HG03108 (cell line): ENCODE results near the gene GNG13.

Source experiments
- ATAC-seq: cut with Tn5 transposase; IDR thresholded peaks from one replicate; pipeline ENCODE4 v1.9.1; 2021; ENCODE audit warnings: moderate library complexity; ENCODE audit not compliant: unreplicated experiment

Gene GNG13

DNA sequence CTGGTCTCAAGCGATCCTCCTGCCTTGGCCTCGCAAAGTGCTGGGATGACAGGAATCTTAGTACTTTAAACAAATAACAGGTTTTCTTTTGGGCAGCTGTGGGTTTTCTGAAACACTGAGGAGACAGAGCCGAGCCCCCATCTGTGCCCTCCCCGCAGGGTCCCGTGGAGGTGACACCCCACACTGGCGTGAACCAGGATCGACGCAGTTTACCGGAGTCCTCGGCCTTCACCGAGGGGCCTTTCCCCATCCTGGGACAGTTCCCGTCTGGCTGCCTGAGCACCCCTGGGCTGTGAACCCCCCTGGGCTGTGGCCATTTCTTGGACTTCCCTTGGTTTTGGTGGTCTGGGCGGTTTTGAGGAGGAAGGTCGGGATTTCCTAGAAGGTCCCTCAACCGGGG, 15.3 kb upstream of the GNG13 start:
- no peak for ATAC-seq

- no peak for ATAC-seq
Measured at GRCh38 chr16:814974-815373, 14.4 kb upstream of the GNG13 start.

DNA sequence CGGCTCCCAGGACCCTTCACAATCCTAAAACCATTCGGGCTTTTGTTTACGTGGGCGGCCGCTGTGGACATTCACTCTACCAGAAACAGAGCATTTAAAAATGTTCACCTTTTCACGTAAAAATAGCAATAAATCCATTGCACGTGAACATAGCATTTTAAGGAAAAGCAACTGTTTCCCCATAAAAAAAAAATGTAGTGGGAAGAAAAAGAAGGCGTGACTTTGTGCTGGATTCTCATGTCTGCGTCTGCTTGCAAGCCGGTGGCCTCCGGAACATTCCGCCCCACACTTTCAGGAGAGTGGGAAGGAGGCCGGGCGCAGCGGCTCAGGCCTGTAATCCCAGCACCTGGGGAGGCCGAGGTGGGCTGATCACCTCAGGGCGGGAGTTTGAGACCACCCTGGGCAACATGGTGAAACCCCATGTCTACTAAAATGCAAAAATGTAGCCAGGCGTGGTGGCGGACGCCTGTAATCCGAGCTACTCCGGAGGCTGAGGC, 13.4 kb upstream of the GNG13 start:
- ATAC-seq: no peak

DNA sequence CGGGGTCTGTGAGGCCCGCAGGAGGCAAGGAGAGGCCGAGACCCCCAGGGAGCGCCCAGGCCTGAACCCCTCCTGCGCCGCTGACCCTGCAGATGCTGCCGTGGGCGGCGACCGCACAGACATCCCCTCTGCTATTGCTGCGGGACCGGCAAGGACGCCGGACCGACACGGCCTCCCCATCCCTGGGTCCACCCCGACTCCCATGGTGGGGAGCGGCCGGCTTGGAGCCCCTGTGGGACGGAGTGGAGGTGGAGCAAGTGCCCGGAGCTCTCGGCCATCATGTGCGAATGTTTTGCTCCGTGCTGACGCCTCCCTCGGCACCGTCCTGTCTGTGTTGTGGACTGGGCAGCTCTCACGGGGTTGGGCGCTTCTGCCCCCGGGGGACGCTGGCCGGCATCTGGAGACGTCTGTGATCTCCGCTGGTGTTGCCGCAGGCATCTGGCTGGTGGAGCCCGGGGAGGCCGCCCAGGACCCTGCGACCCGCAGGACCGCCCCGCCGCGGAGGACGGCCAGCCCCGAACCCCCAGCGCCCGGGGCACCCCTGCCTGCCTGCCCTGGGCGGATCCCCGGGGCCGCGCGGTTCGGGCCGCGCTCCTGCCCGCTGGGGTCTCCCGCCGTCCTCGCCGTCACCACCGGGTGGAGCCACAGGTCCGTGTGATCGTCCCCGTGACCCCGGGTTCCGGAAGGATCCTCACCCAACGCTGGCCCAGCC, 12.8 kb upstream of the GNG13 start:
- no peak for ATAC-seq

DNA sequence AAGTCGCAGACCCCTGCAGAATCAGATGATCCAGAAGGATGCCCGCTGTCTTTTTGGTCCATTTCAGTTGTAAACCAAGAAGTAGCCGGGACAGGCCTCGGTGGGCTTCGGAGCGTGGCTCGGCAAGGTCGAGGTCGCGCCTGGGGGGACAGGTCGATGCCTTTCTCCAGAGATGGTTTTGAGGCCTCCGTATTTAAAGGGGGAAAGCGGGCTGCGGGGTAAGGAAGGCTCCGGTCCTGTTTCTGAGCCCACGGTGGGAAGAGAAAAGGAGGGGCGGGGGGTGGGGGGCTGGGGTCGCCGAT, 7.5 kb upstream of the GNG13 start:
- no peak for ATAC-seq

GRCh38 chr16:807347-808084, 7.0 kb upstream of the GNG13 start:
- peak; percentile 92 for ATAC-seq

DNA sequence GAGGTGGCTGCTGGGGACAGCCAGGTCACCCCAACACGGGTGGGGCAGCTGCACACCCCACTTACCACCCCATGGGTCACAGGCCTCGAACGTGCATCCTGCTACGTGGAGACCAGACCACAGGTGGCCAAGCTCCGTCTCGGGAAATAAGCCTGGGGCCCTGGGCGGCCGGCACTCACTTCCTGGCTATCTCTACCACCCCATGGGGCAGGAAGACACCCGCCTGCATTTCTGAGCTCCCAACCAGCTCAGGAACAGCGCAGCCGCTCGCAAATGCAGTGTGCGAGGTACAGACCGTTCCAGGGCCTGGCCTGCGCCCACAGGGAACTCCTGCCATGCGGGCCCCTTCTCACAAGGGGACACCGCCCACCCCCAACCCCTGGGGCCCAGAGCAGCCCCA, 4.9 kb upstream of the GNG13 start:
- ATAC-seq: no peak

GRCh38 chr16:804193-805048, 3.9 kb upstream of the GNG13 start:
- ATAC-seq: no peak

DNA sequence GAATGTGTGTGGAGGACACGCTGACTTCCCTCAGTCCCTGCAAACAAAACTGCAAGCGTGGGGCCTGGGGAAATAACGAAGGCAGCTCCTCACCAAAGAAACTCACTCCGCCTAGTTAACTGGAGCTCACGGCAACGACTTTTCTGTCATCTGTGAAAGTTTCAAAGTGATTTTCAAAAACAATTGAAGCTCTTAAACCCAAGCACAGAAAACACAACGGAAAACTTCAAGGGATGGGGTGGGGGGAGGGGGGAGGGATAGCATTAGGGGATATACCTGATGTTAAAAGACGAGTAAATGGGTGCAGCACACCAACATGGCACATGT, 3.2 kb upstream of the GNG13 start:
- no peak for ATAC-seq

DNA sequence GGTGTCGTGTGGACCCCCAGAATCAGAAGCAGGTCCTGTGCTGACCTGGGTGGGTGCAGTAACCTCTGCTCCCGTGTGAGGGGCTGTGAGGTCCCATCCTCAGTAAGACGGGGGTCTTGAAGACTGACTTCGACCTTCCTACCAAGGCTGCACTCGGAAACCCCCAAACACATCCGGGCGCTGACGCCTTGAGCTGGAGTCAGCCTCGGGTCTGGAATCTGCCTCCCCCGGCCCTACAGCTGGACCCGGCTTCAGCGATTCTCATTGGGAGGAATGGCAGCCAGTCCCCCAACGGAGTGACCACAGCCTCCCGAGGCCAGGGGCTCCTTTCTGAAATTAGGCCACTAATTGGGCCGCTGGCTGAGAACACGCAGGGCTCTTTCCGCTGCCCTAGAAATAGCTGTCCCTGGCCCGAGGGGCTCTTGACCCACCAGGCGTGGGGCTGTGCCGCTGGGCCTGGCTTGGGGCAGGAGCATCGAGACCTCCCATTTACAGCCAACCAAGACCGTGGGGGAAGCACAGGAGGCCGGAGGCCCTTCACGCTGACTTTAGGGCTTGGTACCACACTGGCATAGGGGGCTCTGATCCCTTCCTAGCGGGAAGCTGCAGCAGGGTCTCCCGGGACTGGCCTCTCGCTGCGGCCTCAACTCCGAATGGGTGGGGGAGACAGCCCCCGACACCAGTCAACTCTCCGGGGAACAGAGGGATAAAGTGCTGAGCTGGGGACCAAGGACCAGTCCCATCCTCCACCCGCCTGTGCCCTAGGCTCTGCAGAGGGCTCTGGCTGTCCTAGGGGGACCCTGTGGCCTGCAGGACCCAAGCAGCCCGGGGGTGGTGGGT, 2.6 kb upstream of the GNG13 start:
- ATAC-seq: no peak

GRCh38 chr16:802461-802860, 1.9 kb upstream of the GNG13 start:
- no peak for ATAC-seq

- ATAC-seq: no peak
Measured at GRCh38 chr16:801584-802363, 1.2 kb upstream of the GNG13 start.

DNA sequence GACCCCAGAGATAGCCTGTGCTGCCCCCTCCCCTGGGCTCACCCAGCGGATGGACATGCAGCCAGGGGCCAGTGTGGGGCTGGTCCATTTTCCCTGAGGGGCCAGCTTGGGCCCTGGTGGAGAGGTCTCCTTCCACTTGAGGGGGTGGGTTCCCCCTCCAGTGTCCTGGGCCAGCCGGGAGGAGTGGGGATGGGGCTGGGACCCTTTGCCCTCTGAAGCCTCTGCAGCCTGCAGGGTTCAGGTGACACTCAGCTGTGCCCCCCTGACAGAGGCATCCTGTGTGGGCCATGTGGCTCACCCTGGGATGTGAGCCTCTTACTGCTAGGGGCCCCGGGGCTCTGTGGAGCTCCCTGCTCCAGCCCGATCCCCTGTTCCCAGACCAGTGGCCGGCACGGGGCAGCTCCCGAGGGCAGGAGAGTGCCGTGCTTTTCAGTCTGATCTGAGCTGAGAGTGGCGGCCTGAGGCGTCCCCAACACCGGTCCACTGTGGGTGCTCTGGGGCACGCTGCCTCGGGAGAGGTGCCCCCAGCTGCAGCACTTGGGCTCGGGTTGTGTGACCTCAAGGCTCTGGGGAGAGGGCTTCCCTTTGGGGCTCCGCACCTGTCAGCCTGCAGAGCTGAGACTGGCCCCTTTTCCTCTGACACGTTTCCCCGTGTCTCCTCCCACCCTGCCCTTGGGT, 439 bp upstream of the GNG13 start:
- no peak for ATAC-seq

DNA sequence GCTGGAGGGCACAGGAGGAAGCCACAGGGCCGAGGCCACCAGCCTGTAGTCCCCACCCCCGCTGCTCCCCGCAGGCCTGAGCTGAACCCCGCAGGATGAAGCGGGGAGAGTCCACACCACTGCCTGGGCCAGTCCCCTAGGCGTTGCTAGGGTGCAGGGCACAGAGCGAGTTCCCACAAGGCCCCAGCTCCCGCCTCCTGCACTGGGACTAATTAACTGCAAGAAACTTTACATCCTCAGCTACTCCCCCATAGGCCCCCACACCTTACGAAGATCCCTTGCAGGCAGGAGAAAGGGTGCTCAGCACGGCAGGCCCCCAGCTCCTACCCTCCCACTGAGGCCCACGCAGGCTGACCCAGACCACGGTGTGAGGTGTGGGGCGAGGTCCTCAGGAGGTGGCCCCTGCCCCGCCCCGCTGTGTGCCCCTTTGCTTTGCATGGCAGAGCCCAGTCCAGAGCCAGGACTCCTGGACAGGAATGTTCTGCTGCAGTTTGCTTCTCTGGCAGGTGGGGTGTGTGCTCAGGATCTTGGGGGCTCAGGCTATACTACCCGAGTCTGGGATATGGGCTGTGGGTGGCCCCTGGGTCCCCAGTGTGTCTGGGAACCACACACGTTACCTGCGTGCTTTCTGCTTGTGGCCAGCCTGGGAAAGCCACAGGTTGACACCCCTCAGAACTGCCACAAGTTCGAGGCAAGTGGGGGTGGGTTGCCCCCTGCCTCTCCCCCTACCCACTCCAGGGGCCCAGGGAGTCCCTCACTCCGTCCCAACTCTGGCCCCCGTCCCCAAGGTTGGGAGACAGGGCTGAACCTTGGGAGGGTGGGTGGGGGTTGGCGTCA, 1.2 kb downstream of the GNG13 start:
- ATAC-seq: no peak

- ATAC-seq: no peak
Measured at GRCh38 chr16:798666-799065, 1.9 kb downstream of the GNG13 start.

GRCh38 chr16:797686-798085, 2.8 kb downstream of the GNG13 start:
- no peak for ATAC-seq

DNA sequence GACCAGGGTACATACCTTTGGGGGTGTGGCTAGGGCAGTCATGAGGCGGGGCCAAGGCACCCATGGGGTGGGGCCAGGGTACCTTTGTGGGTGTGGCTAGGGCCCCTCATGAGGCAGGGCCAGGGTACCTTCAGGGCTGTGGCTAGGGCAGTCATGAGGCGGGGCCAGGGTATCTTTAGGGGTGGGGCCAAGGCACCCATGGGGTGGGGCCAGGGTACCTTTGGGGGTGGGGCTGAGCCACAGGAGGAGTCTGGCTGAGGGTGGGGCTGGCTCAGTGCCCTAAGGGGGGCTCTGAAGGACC, 3.5 kb downstream of the GNG13 start:
- ATAC-seq: no peak

DNA sequence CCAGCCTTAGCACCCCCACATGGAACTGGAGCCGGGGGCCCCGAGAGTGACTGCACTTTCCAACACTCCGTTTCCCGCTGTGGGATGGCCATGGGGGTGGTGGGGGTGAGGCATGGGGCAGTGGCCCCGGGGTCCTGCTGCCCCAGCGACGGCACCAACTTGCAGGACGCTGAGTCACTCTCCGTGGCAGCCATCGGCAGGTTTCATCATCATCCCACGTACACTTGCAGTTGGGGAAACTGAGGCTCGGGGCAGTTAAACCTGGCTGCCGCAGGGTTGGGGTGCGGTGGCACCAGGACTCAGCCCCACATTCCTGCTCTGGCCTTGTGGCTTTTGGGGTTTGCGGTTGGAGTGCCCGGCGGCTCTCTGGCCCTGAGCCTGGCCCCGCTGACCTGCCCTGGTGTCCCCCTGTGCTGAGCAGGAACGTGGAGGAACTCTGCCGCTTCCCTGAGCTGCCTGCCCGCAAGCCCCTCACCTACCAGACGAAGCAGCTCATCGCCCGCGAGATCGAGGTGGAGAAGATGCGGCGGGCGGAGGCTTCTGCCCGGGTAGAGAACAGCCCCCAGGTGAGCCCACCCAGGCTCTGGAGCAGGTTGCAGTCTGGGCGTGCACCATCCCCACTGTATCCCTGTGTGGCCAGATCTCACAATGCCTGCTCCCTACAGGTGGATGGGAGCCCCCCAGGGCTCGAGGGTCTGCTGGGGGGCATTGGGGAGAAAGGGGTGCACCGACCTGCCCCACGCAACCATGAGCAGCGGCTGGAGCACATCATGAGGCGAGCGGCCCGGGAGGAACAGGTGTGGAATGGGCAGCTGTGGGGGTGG, 4.0 kb downstream of the GNG13 start:
- no peak for ATAC-seq
